ENCODE results near the gene CCDC60.

The CCDC60 gene

GRCh38 chr12:119334430-119335170 is at the start of gene CCDC60:
Gene CCDC60, plus strand, starts transcription at chr12:119334729. Its CDS starts 448 bp downstream, at chr12:119335177.
- in situ Hi-C loops (cut with HindIII; ENCODE audit: low sequenced_read_pairs), result no loop called here

GRCh38 chr12:119288576-119288975 is 46.0 kb upstream of the CCDC60 start:
- in situ Hi-C loops (cut with HindIII; ENCODE audit: low sequenced_read_pairs), result no loop called here

- in situ Hi-C loops (cut with HindIII; ENCODE audit: low sequenced_read_pairs), result no loop called here
Observed at GRCh38 chr12:119292893-119293630, 41.5 kb upstream of the CCDC60 start.

GRCh38 chr12:119294211-119294610 is 40.3 kb upstream of the CCDC60 start:
- in situ Hi-C loops (cut with HindIII; ENCODE audit: low sequenced_read_pairs), result no loop called here

GRCh38 chr12:119296535-119296934 is 38.0 kb upstream of the CCDC60 start:
- in situ Hi-C loops (cut with HindIII; ENCODE audit: low sequenced_read_pairs), result no loop called here

- in situ Hi-C loops (cut with HindIII; ENCODE audit: low sequenced_read_pairs), result no loop called here
Observed at GRCh38 chr12:119299130-119299529, 35.4 kb upstream of the CCDC60 start.

- in situ Hi-C loops (cut with HindIII; ENCODE audit: low sequenced_read_pairs), result no loop called here
Observed at GRCh38 chr12:119301379-119301778, 33.1 kb upstream of the CCDC60 start.

GRCh38 chr12:119302451-119303080 is 32.0 kb upstream of the CCDC60 start:
- in situ Hi-C loops (cut with HindIII; ENCODE audit: low sequenced_read_pairs), result no loop called here

- in situ Hi-C loops (cut with HindIII; ENCODE audit: low sequenced_read_pairs), result no loop called here
Observed at GRCh38 chr12:119306593-119306992, 27.9 kb upstream of the CCDC60 start.

- in situ Hi-C loops (cut with HindIII; ENCODE audit: low sequenced_read_pairs), result no loop called here
Observed at GRCh38 chr12:119307747-119308146, 26.8 kb upstream of the CCDC60 start.

- in situ Hi-C loops (cut with HindIII; ENCODE audit: low sequenced_read_pairs), result no loop called here
Observed at GRCh38 chr12:119308708-119309456, 25.6 kb upstream of the CCDC60 start.

GRCh38 chr12:119311878-119312277 is 22.7 kb upstream of the CCDC60 start:
- in situ Hi-C loops (cut with HindIII; ENCODE audit: low sequenced_read_pairs), result no loop called here

GRCh38 chr12:119312904-119313303 is 21.6 kb upstream of the CCDC60 start:
- in situ Hi-C loops (cut with HindIII; ENCODE audit: low sequenced_read_pairs), result no loop called here

GRCh38 chr12:119314290-119314689 is 20.2 kb upstream of the CCDC60 start:
- in situ Hi-C loops (cut with HindIII; ENCODE audit: low sequenced_read_pairs), result no loop called here

GRCh38 chr12:119319638-119320037 is 14.9 kb upstream of the CCDC60 start:
- in situ Hi-C loops (cut with HindIII; ENCODE audit: low sequenced_read_pairs), result no loop called here

- in situ Hi-C loops (cut with HindIII; ENCODE audit: low sequenced_read_pairs), result no loop called here
Observed at GRCh38 chr12:119320678-119321077, 13.9 kb upstream of the CCDC60 start.

- in situ Hi-C loops (cut with HindIII; ENCODE audit: low sequenced_read_pairs), result no loop called here
Observed at GRCh38 chr12:119322301-119322723, 12.2 kb upstream of the CCDC60 start.

GRCh38 chr12:119325813-119326212 is 8.7 kb upstream of the CCDC60 start:
- in situ Hi-C loops (cut with HindIII; ENCODE audit: low sequenced_read_pairs), result no loop called here

- in situ Hi-C loops (cut with HindIII; ENCODE audit: low sequenced_read_pairs), result no loop called here
Observed at GRCh38 chr12:119326341-119326740, 8.2 kb upstream of the CCDC60 start.

GRCh38 chr12:119327471-119327870 is 7.1 kb upstream of the CCDC60 start:
- in situ Hi-C loops (cut with HindIII; ENCODE audit: low sequenced_read_pairs), result no loop called here

- in situ Hi-C loops (cut with HindIII; ENCODE audit: low sequenced_read_pairs), result no loop called here
Observed at GRCh38 chr12:119328111-119328510, 6.4 kb upstream of the CCDC60 start.

Data from DLD1 (cell line).